ENCODE measurements around the gene ITPR2.
"Not testable (repeated sequence)": the region's sequence is repeated elsewhere in the genome, so short reads cannot be mapped to it uniquely, and the experiment has no call there.

ITPR2 gene

DNA sequence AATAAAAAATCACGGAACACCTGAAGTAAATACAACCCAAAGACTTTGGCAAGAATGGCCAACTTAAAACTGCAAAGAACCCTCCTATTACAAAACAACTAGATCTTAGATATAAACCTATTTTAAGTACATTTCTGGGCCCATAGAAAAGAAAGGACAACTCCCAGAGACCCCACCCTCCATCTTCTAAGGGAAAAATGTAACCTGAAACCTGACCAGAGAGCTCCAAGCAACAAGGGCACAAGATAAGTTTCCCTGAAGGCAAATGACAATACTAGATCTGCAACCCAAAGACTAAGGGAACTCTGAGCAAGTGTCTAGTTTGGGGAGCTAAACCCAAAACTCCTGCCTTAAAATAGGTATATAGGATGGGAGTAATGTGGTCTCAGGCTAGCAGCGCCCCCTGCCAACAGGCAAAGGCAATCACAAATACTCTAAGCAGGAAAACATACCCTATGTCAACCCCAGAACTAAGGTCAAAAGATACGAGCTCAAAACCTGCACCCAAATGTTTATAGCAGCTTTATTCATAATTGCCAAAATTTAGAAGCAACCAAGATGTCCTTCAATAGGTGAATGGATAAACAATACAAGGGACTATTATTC, 218.9 kb downstream of the ITPR2 start:
- DNase-seq = no peak

- DNase-seq = no peak
Measured at GRCh38 chr12:26612203-26612602, 220.8 kb downstream of the ITPR2 start.

GRCh38 chr12:26611598-26611997, 221.4 kb downstream of the ITPR2 start:
- no peak for DNase-seq

DNA sequence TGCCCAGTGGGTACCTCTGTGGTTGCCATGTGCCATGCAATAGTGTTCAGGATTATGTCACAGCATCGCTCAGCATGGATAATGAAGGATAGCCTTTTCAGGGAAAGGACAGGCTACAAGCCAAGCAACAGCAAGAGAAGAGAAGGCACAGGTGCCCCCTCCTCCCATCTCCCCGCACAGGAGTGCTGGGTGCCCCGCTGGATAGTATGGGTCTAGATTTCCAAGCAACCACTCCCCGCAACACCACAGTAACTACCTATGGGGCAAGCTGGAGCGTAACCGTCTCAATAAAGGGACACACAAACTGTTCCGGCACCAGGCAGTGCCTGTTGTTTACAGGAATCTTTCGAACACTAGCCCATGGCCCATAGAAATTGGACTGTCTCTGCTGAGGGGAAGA, 222.2 kb downstream of the ITPR2 start:
- DNase-seq = no peak

GRCh38 chr12:26609986-26610385, 223.0 kb downstream of the ITPR2 start:
- no peak for DNase-seq

- DNase-seq = no peak
Measured at GRCh38 chr12:26608706-26609105, 224.3 kb downstream of the ITPR2 start.

DNA sequence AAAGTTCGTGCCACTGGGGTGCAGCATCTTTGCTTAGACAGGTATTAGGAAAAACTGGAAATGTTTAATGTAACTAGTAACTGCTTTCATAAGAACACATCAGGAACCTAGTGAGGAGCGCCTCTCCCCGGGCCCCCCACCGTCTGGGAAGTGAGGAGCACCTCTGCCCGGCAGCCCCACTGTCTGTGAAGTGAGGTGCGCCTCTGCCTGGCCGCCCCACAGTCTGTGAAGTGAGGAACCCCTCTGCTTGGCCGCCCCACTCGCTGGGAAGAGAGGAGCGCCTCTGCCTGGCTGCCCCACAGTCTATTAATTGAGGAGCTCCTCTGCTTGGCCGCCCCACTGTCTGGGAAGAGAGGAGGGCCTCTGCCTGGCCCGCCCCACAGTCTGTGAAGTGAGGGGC, 224.7 kb downstream of the ITPR2 start:
- DNase-seq = no peak

GRCh38 chr12:26606911-26607310, 226.1 kb downstream of the ITPR2 start:
- DNase-seq = no peak

DNA sequence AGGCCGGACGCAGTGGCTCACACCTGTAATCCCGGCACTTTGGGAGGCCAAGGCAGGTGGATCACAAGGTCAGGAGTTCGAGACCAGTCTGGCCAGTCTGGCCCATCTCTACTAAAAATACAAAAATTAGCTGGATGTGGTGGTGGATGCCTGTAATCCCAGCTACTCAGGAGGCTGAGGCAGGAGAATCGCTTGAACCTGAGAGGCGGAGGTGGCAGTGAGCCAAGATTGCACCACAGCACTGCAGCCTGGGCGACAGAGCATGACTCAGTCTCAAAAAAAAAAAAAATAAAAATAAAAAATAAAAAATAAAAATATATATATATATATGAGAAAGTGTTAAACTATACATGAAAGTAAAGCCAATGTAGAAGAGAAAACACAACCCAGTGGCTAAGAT, 228.2 kb downstream of the ITPR2 start:
- not testable (repeated sequence) for DNase-seq

GRCh38 chr12:26599096-26599695, 233.8 kb downstream of the ITPR2 start:
- DNase-seq = no peak

- no peak for DNase-seq
Measured at GRCh38 chr12:26595806-26596205, 237.2 kb downstream of the ITPR2 start.

GRCh38 chr12:26580619-26581018, 252.4 kb downstream of the ITPR2 start:
- no peak for DNase-seq

DNA sequence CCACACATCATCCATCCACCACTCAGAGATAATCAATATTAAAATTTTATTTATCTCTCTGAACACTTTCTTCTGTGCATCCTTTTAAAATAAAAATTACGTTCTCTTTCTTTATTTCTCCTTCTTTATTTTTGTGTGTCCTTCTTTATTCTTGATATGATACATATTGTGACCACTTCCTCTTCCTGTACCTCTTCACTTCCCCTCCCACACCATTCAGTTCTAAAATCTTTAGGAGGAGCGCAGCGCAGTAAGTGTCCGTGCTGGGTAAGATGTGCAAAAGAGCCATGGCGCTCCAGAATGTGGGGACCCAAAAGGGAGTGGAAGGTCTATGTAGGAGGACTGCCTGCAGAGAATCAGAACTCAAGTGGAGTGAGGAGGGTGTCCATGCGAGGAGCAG, 256.7 kb downstream of the ITPR2 start:
- no peak for DNase-seq

DNA sequence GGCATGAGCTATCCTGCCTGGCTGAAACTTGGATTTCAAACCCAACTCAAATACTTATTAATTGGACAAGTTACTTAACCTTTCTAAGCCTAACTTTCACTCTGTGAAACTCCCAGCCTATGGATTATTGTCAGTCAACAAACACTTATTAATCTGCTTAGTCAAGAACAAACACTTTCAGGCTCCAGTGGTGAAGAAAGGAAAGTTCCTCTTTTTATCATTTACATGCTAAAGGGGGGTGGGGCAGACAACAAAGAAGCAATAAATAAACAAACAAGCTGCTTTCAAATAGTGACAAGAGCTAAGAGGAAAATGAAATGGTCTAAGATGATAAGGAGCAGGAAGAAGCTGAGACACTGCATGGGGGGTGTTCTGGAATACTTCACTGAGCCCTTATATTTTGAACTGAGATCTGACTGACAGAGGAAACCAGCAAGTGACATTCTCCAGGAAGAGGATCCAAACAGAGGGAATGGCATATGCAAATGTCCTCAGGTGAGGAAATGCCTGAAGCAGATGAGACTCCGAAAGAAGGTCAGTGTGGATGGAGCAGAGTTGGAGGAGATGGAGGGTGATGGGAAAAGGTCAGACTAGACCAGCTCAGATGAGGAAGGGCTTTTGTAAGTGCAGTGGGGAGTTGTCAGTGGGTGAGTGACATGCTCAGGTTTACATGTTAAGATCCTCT, 259.6 kb downstream of the ITPR2 start:
- no peak for DNase-seq

GRCh38 chr12:26572137-26572536, 260.9 kb downstream of the ITPR2 start:
- no peak for DNase-seq

- no peak for DNase-seq
Measured at GRCh38 chr12:26571560-26571959, 261.4 kb downstream of the ITPR2 start.

DNA sequence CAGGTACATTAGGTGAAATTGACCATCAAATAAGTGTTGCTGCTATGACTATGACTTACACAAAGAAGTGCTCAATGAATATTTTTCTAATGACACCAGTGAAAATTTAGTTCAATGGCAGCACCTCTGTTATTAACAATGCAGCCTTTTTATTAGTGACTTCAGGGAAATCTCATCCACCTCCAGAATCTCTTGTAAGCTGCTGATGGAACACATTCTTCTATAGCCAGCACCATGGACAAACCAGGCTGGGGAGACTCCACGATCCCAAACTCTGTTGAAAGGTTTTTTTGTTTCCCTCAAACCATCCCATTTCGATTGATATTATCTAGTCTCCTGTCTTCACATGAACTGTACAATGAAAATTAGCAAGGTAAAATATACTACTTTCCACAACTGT, 265.9 kb downstream of the ITPR2 start:
- DNase-seq = no peak

- no peak for DNase-seq
Measured at GRCh38 chr12:26566675-26567074, 266.3 kb downstream of the ITPR2 start.

DNA sequence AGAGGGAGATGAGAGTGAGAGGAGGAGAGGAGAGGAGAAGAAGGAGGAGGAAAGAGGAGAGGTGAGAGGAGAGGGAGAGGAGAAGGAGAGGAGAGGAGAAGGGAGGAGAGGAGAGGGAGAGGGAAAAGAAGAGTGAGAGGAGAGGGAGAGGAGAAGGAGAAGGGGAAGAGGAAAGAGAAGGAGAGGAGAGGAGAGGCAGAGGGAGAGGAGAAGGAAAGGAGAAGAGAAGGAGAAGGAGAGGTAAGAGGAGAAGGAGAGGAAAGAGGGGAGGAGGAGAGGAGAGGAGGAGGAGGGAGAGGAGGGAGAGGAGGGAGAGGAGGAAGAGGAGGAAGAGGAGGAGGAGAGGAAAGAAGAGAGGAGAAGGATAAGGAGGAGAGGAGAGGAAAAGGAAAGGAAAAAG, 266.8 kb downstream of the ITPR2 start:
- no peak for DNase-seq

DNA sequence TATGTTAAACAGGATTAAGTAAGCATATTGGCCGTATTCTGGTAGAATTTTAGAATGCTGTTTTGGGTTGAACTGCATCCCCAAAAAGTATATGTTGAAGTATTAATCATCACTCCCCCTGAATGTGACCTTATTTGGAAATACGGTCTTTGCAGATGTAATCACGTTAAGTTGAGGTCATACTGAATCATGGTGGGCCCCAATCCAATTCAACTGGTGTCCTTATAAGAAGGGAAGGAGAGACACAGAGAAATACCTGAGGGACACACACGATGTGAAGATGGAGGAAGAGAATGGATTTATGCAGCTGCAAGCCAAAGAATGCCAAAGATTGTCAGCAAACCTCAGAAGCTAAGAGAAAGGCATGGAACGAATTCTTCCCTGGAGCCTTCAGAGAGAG, 268.6 kb downstream of the ITPR2 start:
- DNase-seq = no peak

- DNase-seq = no peak
Measured at GRCh38 chr12:26563552-26563951, 269.4 kb downstream of the ITPR2 start.

- DNase-seq = no peak
Measured at GRCh38 chr12:26557326-26557725, 275.7 kb downstream of the ITPR2 start.

GRCh38 chr12:26556916-26557315, 276.1 kb downstream of the ITPR2 start:
- no peak for DNase-seq

- no peak for DNase-seq
Measured at GRCh38 chr12:26555139-26555538, 277.9 kb downstream of the ITPR2 start.

DNA sequence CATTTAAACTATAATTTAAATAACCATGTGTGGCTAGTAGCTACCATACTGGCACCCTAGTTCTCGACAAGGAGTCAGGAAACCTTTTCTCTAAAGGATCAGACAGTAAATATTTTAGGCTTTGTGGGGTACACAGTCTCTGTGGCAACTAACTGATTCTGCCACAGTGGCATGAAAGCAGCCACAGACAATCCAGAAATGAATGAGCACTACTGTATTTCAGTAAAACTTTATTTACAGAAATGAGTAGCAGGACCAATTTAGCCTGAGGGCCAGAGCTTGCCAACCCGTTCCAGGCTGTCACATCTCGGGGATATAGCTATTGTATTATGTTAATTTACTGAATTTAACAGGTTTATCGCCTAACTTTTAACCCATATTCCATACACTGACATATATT, 278.7 kb downstream of the ITPR2 start:
- no peak for DNase-seq

Measured in effector CD4-positive, alpha-beta T cell (primary cell).